Measurements from ENCODE around the gene MCC. TPM values are rescaled to one million over a fixed set of nuclear protein-coding genes. Genes with fewer than 3 reads are reported as not detected.

The MCC gene
- polyA plus RNA-seq, 2 of the 4 experiments (the other 2 are of a cell fraction) = 0.09 to 0.10 TPM

- WGBS (ENCODE audit: missing lambda C conversion rate) = 16% methylated on average over 5 of the region's 5 CpGs
- POLR2A ChIA-PET = no interaction called here
- TF ChIP-seq EHMT2 (IDR thresholded peaks at IDR 0.05; ENCODE audit: low read depth) = no peak
- no peak for TF ChIP-seq EP300 (IDR thresholded peaks at IDR 0.05)
- TF ChIP-seq, protein P1, sequence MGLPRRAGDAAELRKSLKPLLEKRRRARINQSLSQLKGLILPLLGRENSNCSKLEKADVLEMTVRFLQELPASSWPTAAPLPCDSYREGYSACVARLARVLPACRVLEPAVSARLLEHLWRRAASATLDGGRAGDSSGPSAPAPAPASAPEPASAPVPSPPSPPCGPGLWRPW (IDR thresholded peaks at IDR 0.05) = no peak
- no peak for TF ChIP-seq ZNF302 (CRISPR knock-in tag; IDR thresholded peaks at IDR 0.05)
- no peak for TF ChIP-seq RNF2 (IDR thresholded peaks at IDR 0.05; ENCODE audit: borderline replicate concordance, low read depth)
- TF ChIP-seq TFCP2L1 (CRISPR knock-in tag; IDR thresholded peaks at IDR 0.05) = no peak
- no peak for TF ChIP-seq SMC3 (IDR thresholded peaks at IDR 0.05)
- no peak for TF ChIP-seq USF2 (IDR thresholded peaks at IDR 0.05)
- TF ChIP-seq ESRRA (IDR thresholded peaks at IDR 0.05; ENCODE audit: borderline replicate concordance, low read length) = no peak
- no peak for TF ChIP-seq CHD4 (IDR thresholded peaks at IDR 0.05; ENCODE audit: borderline replicate concordance)
- TF ChIP-seq POLR2AphosphoS2 (conservative IDR thresholded peaks at IDR 0.05; ENCODE audit: low read length) = no peak
- CTCF ChIA-PET = interaction anchor here (1.2 kb wide), 1 partner anchor 11 kb away, joined by 3 read pairs; no protein-coding TSS in a partner anchor
- H3K27ac ChIP-seq = no peak overlapping the region
- ATAC-seq (no peak), DNase-seq (ENCODE audit: low read depth in 1 of 2, low spot score in 1 of 2) (no peak), FAIRE-seq (no peak)
- H3K9me3 ChIP-seq = no peaks in the 10 kb centered on the region
- H3K4me1 ChIP-seq = no peaks in the 10 kb centered on the region
- no peak overlapping the region for H3K4me3 ChIP-seq
- no peak overlapping the region for H3K4me2 ChIP-seq
These were observed 315.9 kb downstream of the MCC start for GRCh38 chr5:113172231-113172826.

DNA sequence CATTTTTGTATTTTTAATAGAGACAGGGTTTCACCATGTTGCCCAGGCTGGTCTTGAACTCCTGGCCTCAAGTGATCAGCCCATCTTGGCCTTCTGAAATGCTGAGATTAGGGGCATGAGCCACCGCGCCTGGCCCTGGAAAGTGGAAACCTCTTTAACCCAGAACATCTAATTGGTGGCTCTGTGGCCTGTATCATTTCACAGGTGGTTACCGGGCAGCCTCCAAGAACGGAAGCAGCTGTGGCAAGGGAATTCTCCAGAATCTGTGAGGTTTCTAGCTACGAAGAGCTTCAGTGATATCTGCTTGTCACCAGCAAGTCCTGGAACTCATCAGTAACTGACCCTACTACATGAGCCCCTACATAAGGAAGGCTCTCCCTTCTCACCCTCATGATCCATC is 316.7 kb downstream of the MCC start:
- Histone ChIP-seq H3K9me3 (no peaks in the 10 kb centered on the region), H3K27ac (no peak overlapping the region), H3K4me3 (no peak overlapping the region), H3K4me1 (no peaks in the 10 kb centered on the region), H3K4me2 (no peak overlapping the region)
- FAIRE-seq = no peak
- no peak for DNase-seq (ENCODE audit: low read depth in 1 of 2, low spot score in 1 of 2)
- ATAC-seq = no peak
- ChIA-PET POLR2A (no interaction called here), CTCF (interaction anchor here (1.2 kb wide), 1 partner anchor 12 kb away, joined by 3 read pairs; no protein-coding TSS in a partner anchor)
- 31% methylated on average over 5 of the region's 5 CpGs for WGBS (ENCODE audit: missing lambda C conversion rate)
- TF ChIP-seq RAD21 (conservative IDR thresholded peaks at IDR 0.05 in 1 of 2, IDR thresholded peaks at IDR 0.05 in 1 of 2) (no peak), FOSB (CRISPR knock-in tag; IDR thresholded peaks at IDR 0.05) (no peak), SREBF2 (IDR thresholded peaks at IDR 0.05) (no peak), GATA3 (IDR thresholded peaks at IDR 0.05; ENCODE audit: borderline replicate concordance) (no peak), POLR2AphosphoS2 (conservative IDR thresholded peaks at IDR 0.05; ENCODE audit: low read length) (no peak), USF2 (IDR thresholded peaks at IDR 0.05) (no peak)
- TF ChIP-seq, protein P2, sequence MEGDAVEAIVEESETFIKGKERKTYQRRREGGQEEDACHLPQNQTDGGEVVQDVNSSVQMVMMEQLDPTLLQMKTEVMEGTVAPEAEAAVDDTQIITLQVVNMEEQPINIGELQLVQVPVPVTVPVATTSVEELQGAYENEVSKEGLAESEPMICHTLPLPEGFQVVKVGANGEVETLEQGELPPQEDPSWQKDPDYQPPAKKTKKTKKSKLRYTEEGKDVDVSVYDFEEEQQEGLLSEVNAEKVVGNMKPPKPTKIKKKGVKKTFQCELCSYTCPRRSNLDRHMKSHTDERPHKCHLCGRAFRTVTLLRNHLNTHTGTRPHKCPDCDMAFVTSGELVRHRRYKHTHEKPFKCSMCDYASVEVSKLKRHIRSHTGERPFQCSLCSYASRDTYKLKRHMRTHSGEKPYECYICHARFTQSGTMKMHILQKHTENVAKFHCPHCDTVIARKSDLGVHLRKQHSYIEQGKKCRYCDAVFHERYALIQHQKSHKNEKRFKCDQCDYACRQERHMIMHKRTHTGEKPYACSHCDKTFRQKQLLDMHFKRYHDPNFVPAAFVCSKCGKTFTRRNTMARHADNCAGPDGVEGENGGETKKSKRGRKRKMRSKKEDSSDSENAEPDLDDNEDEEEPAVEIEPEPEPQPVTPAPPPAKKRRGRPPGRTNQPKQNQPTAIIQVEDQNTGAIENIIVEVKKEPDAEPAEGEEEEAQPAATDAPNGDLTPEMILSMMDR (IDR thresholded peaks at IDR 0.05) = no peak
- TF ChIP-seq, protein P3, sequence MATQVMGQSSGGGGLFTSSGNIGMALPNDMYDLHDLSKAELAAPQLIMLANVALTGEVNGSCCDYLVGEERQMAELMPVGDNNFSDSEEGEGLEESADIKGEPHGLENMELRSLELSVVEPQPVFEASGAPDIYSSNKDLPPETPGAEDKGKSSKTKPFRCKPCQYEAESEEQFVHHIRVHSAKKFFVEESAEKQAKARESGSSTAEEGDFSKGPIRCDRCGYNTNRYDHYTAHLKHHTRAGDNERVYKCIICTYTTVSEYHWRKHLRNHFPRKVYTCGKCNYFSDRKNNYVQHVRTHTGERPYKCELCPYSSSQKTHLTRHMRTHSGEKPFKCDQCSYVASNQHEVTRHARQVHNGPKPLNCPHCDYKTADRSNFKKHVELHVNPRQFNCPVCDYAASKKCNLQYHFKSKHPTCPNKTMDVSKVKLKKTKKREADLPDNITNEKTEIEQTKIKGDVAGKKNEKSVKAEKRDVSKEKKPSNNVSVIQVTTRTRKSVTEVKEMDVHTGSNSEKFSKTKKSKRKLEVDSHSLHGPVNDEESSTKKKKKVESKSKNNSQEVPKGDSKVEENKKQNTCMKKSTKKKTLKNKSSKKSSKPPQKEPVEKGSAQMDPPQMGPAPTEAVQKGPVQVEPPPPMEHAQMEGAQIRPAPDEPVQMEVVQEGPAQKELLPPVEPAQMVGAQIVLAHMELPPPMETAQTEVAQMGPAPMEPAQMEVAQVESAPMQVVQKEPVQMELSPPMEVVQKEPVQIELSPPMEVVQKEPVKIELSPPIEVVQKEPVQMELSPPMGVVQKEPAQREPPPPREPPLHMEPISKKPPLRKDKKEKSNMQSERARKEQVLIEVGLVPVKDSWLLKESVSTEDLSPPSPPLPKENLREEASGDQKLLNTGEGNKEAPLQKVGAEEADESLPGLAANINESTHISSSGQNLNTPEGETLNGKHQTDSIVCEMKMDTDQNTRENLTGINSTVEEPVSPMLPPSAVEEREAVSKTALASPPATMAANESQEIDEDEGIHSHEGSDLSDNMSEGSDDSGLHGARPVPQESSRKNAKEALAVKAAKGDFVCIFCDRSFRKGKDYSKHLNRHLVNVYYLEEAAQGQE (IDR thresholded peaks at IDR 0.05) = no peak
- TF ChIP-seq, protein P1 (IDR thresholded peaks at IDR 0.05) = no peak

Measured in A549 (cell line).